ENCODE data around the gene YPEL2. TPM values are rescaled to one million over a fixed set of nuclear protein-coding genes. Genes with fewer than 3 reads are reported as not detected.

The YPEL2 gene
- total RNA-seq, 1 experiment from 2014 or later = 4.2 TPM

- no peak overlapping the region for H3K4me3 ChIP-seq
- no peaks in the 10 kb centered on the region for H3K9me3 ChIP-seq (replicated peaks)
- H3K27me3 ChIP-seq (replicated peaks) = no peaks in the 10 kb centered on the region
- peak overlapping the region; percentile 60 for H3K27ac ChIP-seq
- H3K36me3 ChIP-seq = no peaks in the 10 kb centered on the region
- peaks cover 82% of the 10 kb centered on the region for H3K4me1 ChIP-seq (replicated peaks)
- peak in 1 of 2 experiments; percentile 37 for DNase-seq (ENCODE audit: low read depth in 1 of 2, low spot score in 2 of 2)
These were observed 37.8 kb downstream of the YPEL2 start for GRCh38 chr17:59369031-59369975.

GRCh38 chr17:59370593-59371299, 39.3 kb downstream of the YPEL2 start:
- no peaks in the 10 kb centered on the region for H3K9me3 ChIP-seq (replicated peaks)
- no peak overlapping the region for H3K4me3 ChIP-seq
- H3K27ac ChIP-seq = no peak overlapping the region
- DNase-seq (ENCODE audit: low read depth in 1 of 2, low spot score in 2 of 2) = no peak
- H3K27me3 ChIP-seq (replicated peaks) = no peaks in the 10 kb centered on the region
- H3K4me1 ChIP-seq (replicated peaks) = peaks cover 84% of the 10 kb centered on the region
- no peaks in the 10 kb centered on the region for H3K36me3 ChIP-seq

GRCh38 chr17:59371416-59372100, 40.1 kb downstream of the YPEL2 start:
- no peak for DNase-seq (ENCODE audit: low read depth in 1 of 2, low spot score in 2 of 2)
- H3K27me3 ChIP-seq (replicated peaks) = no peaks in the 10 kb centered on the region
- peaks cover 76% of the 10 kb centered on the region for H3K4me1 ChIP-seq (replicated peaks)
- no peaks in the 10 kb centered on the region for H3K36me3 ChIP-seq
- no peaks in the 10 kb centered on the region for H3K9me3 ChIP-seq (replicated peaks)
- H3K27ac ChIP-seq = peak overlapping the region; percentile 44
- H3K4me3 ChIP-seq = no peak overlapping the region

- no peaks in the 10 kb centered on the region for H3K36me3 ChIP-seq
- DNase-seq (ENCODE audit: low read depth in 1 of 2, low spot score in 2 of 2) = peak; percentile 73 to 84
- H3K27ac ChIP-seq = peak overlapping the region; percentile 44
- no peaks in the 10 kb centered on the region for H3K9me3 ChIP-seq (replicated peaks)
- H3K4me3 ChIP-seq = no peak overlapping the region
- H3K27me3 ChIP-seq (replicated peaks) = no peaks in the 10 kb centered on the region
- peaks cover 69% of the 10 kb centered on the region for H3K4me1 ChIP-seq (replicated peaks)
These were observed 40.8 kb downstream of the YPEL2 start for GRCh38 chr17:59372138-59372751.

GRCh38 chr17:59373882-59374495, 42.5 kb downstream of the YPEL2 start:
- peaks cover 63% of the 10 kb centered on the region for H3K4me1 ChIP-seq (replicated peaks)
- DNase-seq (ENCODE audit: low read depth in 1 of 2, low spot score in 2 of 2) = no peak
- H3K9me3 ChIP-seq (replicated peaks) = no peaks in the 10 kb centered on the region
- no peak overlapping the region for H3K27ac ChIP-seq
- no peaks in the 10 kb centered on the region for H3K27me3 ChIP-seq (replicated peaks)
- H3K36me3 ChIP-seq = no peaks in the 10 kb centered on the region
- H3K4me3 ChIP-seq = no peak overlapping the region

GRCh38 chr17:59374612-59375011, 43.2 kb downstream of the YPEL2 start:
- Histone ChIP-seq H3K4me3 (no peak overlapping the region), H3K4me1 (replicated peaks) (peaks cover 61% of the 10 kb centered on the region), H3K9me3 (replicated peaks) (no peaks in the 10 kb centered on the region), H3K36me3 (no peaks in the 10 kb centered on the region), H3K27ac (no peak overlapping the region), H3K27me3 (replicated peaks) (no peaks in the 10 kb centered on the region)
- DNase-seq (ENCODE audit: low read depth in 1 of 2, low spot score in 2 of 2) = no peak

GRCh38 chr17:59375857-59376256, 44.4 kb downstream of the YPEL2 start:
- Histone ChIP-seq H3K27ac (no peak overlapping the region), H3K36me3 (no peaks in the 10 kb centered on the region), H3K4me3 (no peak overlapping the region), H3K4me1 (replicated peaks) (peaks cover 56% of the 10 kb centered on the region), H3K9me3 (replicated peaks) (no peaks in the 10 kb centered on the region), H3K27me3 (replicated peaks) (no peaks in the 10 kb centered on the region)
- no peak for DNase-seq (ENCODE audit: low read depth in 1 of 2, low spot score in 2 of 2)

- H3K4me1 ChIP-seq (replicated peaks) = peaks cover 50% of the 10 kb centered on the region
- no peak for DNase-seq (ENCODE audit: low read depth in 1 of 2, low spot score in 2 of 2)
- H3K27ac ChIP-seq = no peak overlapping the region
- no peak overlapping the region for H3K4me3 ChIP-seq
- no peaks in the 10 kb centered on the region for H3K27me3 ChIP-seq (replicated peaks)
- no peaks in the 10 kb centered on the region for H3K36me3 ChIP-seq
- no peaks in the 10 kb centered on the region for H3K9me3 ChIP-seq (replicated peaks)
These were observed 45.1 kb downstream of the YPEL2 start for GRCh38 chr17:59376506-59376905.

GRCh38 chr17:59377410-59377809, 46.0 kb downstream of the YPEL2 start:
- Histone ChIP-seq H3K4me3 (no peak overlapping the region), H3K9me3 (replicated peaks) (no peaks in the 10 kb centered on the region), H3K27me3 (replicated peaks) (no peaks in the 10 kb centered on the region), H3K27ac (no peak overlapping the region), H3K36me3 (no peaks in the 10 kb centered on the region), H3K4me1 (replicated peaks) (peaks cover 41% of the 10 kb centered on the region)
- no peak for DNase-seq (ENCODE audit: low read depth in 1 of 2, low spot score in 2 of 2)

GRCh38 chr17:59378675-59379074, 47.2 kb downstream of the YPEL2 start:
- peak overlapping the region; percentile 14; the same call in 1 of the 2 replicates for H3K27ac ChIP-seq
- peaks cover 28% of the 10 kb centered on the region for H3K4me1 ChIP-seq (replicated peaks)
- DNase-seq (ENCODE audit: low read depth in 1 of 2, low spot score in 2 of 2) = peak; percentile 68 to 78
- H3K4me3 ChIP-seq = no peak overlapping the region
- H3K36me3 ChIP-seq = no peaks in the 10 kb centered on the region
- H3K27me3 ChIP-seq (replicated peaks) = no peaks in the 10 kb centered on the region
- H3K9me3 ChIP-seq (replicated peaks) = no peaks in the 10 kb centered on the region

- Histone ChIP-seq H3K36me3 (no peaks in the 10 kb centered on the region), H3K9me3 (replicated peaks) (no peaks in the 10 kb centered on the region), H3K27me3 (replicated peaks) (no peaks in the 10 kb centered on the region), H3K27ac (no peak overlapping the region), H3K4me1 (replicated peaks) (peaks cover 15% of the 10 kb centered on the region), H3K4me3 (no peak overlapping the region)
- DNase-seq (ENCODE audit: low read depth in 1 of 2, low spot score in 2 of 2) = no peak
These were observed 49.0 kb downstream of the YPEL2 start for GRCh38 chr17:59380474-59380873.

GRCh38 chr17:59381716-59382570, 50.5 kb downstream of the YPEL2 start:
- peaks cover 15% of the 10 kb centered on the region for H3K4me1 ChIP-seq (replicated peaks)
- H3K27me3 ChIP-seq (replicated peaks) = no peaks in the 10 kb centered on the region
- H3K27ac ChIP-seq = no peak overlapping the region
- H3K9me3 ChIP-seq (replicated peaks) = no peaks in the 10 kb centered on the region
- H3K4me3 ChIP-seq = no peak overlapping the region
- DNase-seq (ENCODE audit: low read depth in 1 of 2, low spot score in 2 of 2) = no peak
- H3K36me3 ChIP-seq = no peaks in the 10 kb centered on the region

Data from SJSA1 (cell line).